ENCODE measurements around the gene KRT6C. TPM values are rescaled to one million over a fixed set of nuclear protein-coding genes. Genes with fewer than 3 reads are reported as not detected.

KRT6C gene
- total RNA-seq, 4 donors from 2014 or later = not detected

DNA sequence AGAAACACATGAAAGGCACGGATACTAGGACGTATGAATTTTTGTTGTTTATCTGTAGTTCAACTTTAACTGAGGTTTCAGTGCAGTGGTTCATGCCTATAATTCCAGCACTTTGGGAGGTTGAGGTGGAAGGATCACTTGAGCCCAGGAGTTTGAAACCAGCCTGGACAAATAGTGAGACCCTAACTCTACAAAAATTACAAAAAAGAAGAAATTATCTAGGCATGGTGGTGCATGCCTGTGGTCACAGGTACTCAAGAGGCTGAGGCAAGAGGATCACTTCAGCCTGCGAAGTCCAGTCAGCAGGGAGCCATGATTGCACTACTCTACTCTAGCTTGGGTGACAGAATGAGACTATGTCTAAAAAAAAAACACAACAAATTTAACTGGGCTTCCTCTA lies 29.6 kb downstream of the KRT6C start:
- in situ Hi-C loops (cut with MboI; ENCODE audit: low sequenced_read_pairs in 4 of 4) (no loop called here), intact Hi-C loops (cut with DNase I; ENCODE audit: low total_unique reads) (no loop called here)
- Histone ChIP-seq H3K4me1 (no peaks in the 10 kb centered on the region), H3K36me3 (no peaks in the 10 kb centered on the region), H3K4me3 (no peak overlapping the region), H3K9me3 (no peaks in the 10 kb centered on the region), H3K27ac (no peak overlapping the region), H3K27me3 (peaks cover 0 to 5% (median 0%) of the 10 kb centered on the region in 3 donors)
- ATAC-seq (no peak), DNase-seq (no peak)
- TF ChIP-seq POLR2A (IDR thresholded peaks at IDR 0.05) = no peak
- TF ChIP-seq, protein P1, sequence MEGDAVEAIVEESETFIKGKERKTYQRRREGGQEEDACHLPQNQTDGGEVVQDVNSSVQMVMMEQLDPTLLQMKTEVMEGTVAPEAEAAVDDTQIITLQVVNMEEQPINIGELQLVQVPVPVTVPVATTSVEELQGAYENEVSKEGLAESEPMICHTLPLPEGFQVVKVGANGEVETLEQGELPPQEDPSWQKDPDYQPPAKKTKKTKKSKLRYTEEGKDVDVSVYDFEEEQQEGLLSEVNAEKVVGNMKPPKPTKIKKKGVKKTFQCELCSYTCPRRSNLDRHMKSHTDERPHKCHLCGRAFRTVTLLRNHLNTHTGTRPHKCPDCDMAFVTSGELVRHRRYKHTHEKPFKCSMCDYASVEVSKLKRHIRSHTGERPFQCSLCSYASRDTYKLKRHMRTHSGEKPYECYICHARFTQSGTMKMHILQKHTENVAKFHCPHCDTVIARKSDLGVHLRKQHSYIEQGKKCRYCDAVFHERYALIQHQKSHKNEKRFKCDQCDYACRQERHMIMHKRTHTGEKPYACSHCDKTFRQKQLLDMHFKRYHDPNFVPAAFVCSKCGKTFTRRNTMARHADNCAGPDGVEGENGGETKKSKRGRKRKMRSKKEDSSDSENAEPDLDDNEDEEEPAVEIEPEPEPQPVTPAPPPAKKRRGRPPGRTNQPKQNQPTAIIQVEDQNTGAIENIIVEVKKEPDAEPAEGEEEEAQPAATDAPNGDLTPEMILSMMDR (IDR thresholded peaks at IDR 0.05 in 4 of 5, conservative IDR thresholded peaks at IDR 0.05 in 1 of 5) = no peak

DNA sequence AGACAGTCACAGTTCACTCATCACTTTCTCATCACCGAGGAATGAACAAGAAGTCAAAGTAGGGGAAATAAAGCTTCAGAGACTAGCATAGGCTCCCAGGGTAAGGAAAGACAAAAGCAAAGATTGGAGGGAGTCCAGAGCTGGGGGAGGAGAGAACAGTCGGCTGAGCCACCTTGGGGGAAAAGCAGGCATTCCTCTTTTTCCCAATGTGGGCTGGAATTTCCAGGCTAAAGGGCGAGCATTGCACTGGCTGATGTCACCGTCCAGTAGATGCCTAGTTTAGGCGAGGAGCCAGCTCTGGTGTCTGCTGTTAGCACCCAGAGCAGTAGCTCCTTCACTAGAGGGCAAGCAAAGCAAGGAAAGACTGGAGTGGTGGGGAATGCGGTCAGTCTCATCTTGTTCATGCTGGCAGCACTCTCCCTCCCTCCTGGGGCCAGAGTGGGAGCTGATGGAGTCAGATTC lies 31.0 kb downstream of the KRT6C start:
- in situ Hi-C loops (cut with MboI; ENCODE audit: low sequenced_read_pairs in 4 of 4) (no loop called here), intact Hi-C loops (cut with DNase I; ENCODE audit: low total_unique reads) (no loop called here)
- Histone ChIP-seq H3K27ac (no peak overlapping the region), H3K4me3 (no peak overlapping the region), H3K36me3 (no peaks in the 10 kb centered on the region), H3K9me3 (no peaks in the 10 kb centered on the region), H3K4me1 (no peaks in the 10 kb centered on the region), H3K27me3 (peaks cover 0 to 5% (median 0%) of the 10 kb centered on the region in 3 donors)
- ATAC-seq (no peak), DNase-seq (no peak)
- no peak for TF ChIP-seq POLR2A (IDR thresholded peaks at IDR 0.05)
- TF ChIP-seq, protein P1 (IDR thresholded peaks at IDR 0.05 in 4 of 5, conservative IDR thresholded peaks at IDR 0.05 in 1 of 5) = no peak

GRCh38 chr12:52441320-52441911 lies 32.2 kb downstream of the KRT6C start:
- H3K27me3 ChIP-seq = peaks cover 0 to 5% (median 0%) of the 10 kb centered on the region in 3 donors
- H3K4me1 ChIP-seq = no peaks in the 10 kb centered on the region
- no peak for TF ChIP-seq POLR2A (IDR thresholded peaks at IDR 0.05)
- TF ChIP-seq, protein P1 (IDR thresholded peaks at IDR 0.05 in 4 of 5, conservative IDR thresholded peaks at IDR 0.05 in 1 of 5) = no peak
- in situ Hi-C loops (cut with MboI; ENCODE audit: low sequenced_read_pairs in 4 of 4) = no loop called here
- no peak overlapping the region for H3K27ac ChIP-seq
- H3K4me3 ChIP-seq = no peak overlapping the region
- H3K9me3 ChIP-seq = no peaks in the 10 kb centered on the region
- intact Hi-C loops (cut with DNase I; ENCODE audit: low total_unique reads) = no loop called here
- no peak for ATAC-seq
- no peak for DNase-seq
- no peaks in the 10 kb centered on the region for H3K36me3 ChIP-seq

- Histone ChIP-seq H3K4me3 (no peak overlapping the region), H3K27ac (no peak overlapping the region), H3K36me3 (no peaks in the 10 kb centered on the region), H3K9me3 (no peaks in the 10 kb centered on the region), H3K4me1 (no peaks in the 10 kb centered on the region), H3K27me3 (peaks cover 0 to 5% (median 0%) of the 10 kb centered on the region in 3 donors)
- ATAC-seq (no peak), DNase-seq (no peak)
- TF ChIP-seq, protein P1 (IDR thresholded peaks at IDR 0.05 in 4 of 5, conservative IDR thresholded peaks at IDR 0.05 in 1 of 5) = no peak
- no peak for TF ChIP-seq POLR2A (IDR thresholded peaks at IDR 0.05)
- in situ Hi-C loops (cut with MboI; ENCODE audit: low sequenced_read_pairs in 4 of 4) = no loop called here
- intact Hi-C loops (cut with DNase I; ENCODE audit: low total_unique reads) = no loop called here
These were observed 32.7 kb downstream of the KRT6C start for GRCh38 chr12:52440821-52441319.

All from gastrocnemius medialis (tissue), 4 donors.